ENCODE results near the gene ICAM1. TPM values are rescaled to one million over a fixed set of nuclear protein-coding genes. Genes with fewer than 3 reads are reported as not detected.

ICAM1 gene
- total and polyA plus RNA-seq, 4 donors: 88.4 to 391 (median 185) TPM

- Histone ChIP-seq H3K9ac (ENCODE audit: insufficient read depth in 1 of 2, low read length in 2 of 2) (no peak overlapping the region), H3K27me3 (ENCODE audit: control insufficient read depth in 3 of 3, insufficient read depth in 3 of 3, low read length in 2 of 3) (no peaks in the 10 kb centered on the region), H3K9me3 (ENCODE audit: control insufficient read depth in 4 of 4, insufficient read depth in 3 of 4, low read length in 3 of 4) (no peaks in the 10 kb centered on the region), H3K27ac (ENCODE audit: low read depth in 1 of 2, low read length in 1 of 2) (peak overlapping the region in 1 of 2 donors; percentile 18), H3K4me1 (ENCODE audit: control insufficient read depth in 5 of 5, insufficient read depth in 5 of 5, low read length in 5 of 5) (peaks cover 0 to 7% (median 3%) of the 10 kb centered on the region in 5 donors), H3K36me3 (ENCODE audit: control insufficient read depth in 4 of 4, insufficient read depth in 4 of 4, low read length in 4 of 4) (peaks cover 4 to 38% (median 20%) of the 10 kb centered on the region in 4 donors), H3K4me3 (no peak overlapping the region)
- TF ChIP-seq CTCF (IDR thresholded peaks at IDR 0.05; ENCODE audit: control extremely low read depth, extremely low read depth): no peak
- DNase-seq: no peak
- WGBS, 2 donors: 83 to 92% methylated on average over 9 of the region's 9 CpGs
- no peak for ATAC-seq (ENCODE audit: insufficient read depth, low FRiP score)
Measured at GRCh38 chr19:10256970-10257615, 13.8 kb upstream of the ICAM1 start.

- no peaks in the 10 kb centered on the region for H3K27me3 ChIP-seq (ENCODE audit: control insufficient read depth in 3 of 3, insufficient read depth in 3 of 3, low read length in 2 of 3)
- DNase-seq: no peak
- H3K4me3 ChIP-seq: no peak overlapping the region
- TF ChIP-seq CTCF (IDR thresholded peaks at IDR 0.05; ENCODE audit: control extremely low read depth, extremely low read depth): no peak
- ATAC-seq (ENCODE audit: insufficient read depth, low FRiP score): no peak
- WGBS, 2 donors: 96% methylated on average over 18 of the region's 18 CpGs
- no peaks in the 10 kb centered on the region for H3K9me3 ChIP-seq (ENCODE audit: control insufficient read depth in 4 of 4, insufficient read depth in 3 of 4, low read length in 3 of 4)
- H3K27ac ChIP-seq (ENCODE audit: low read depth in 1 of 2, low read length in 1 of 2): no peak overlapping the region
- H3K4me1 ChIP-seq (ENCODE audit: control insufficient read depth in 5 of 5, insufficient read depth in 5 of 5, low read length in 5 of 5): peaks cover 0 to 3% (median 0%) of the 10 kb centered on the region in 5 donors
- H3K9ac ChIP-seq (ENCODE audit: insufficient read depth in 1 of 2, low read length in 2 of 2): no peak overlapping the region
- H3K36me3 ChIP-seq (ENCODE audit: control insufficient read depth in 4 of 4, insufficient read depth in 4 of 4, low read length in 4 of 4): peaks cover 4 to 35% (median 20%) of the 10 kb centered on the region in 4 donors
Measured at GRCh38 chr19:10258080-10258710, 12.7 kb upstream of the ICAM1 start.

GRCh38 chr19:10259162-10259905 lies 11.6 kb upstream of the ICAM1 start:
- ATAC-seq (ENCODE audit: insufficient read depth, low FRiP score) (peak; percentile 46), DNase-seq (peak; percentile 88 to 93 (median 90))
- peaks cover 4 to 31% (median 17%) of the 10 kb centered on the region in 4 donors for H3K36me3 ChIP-seq (ENCODE audit: control insufficient read depth in 4 of 4, insufficient read depth in 4 of 4, low read length in 4 of 4)
- H3K27ac ChIP-seq (ENCODE audit: low read depth in 1 of 2, low read length in 1 of 2): peak overlapping the region in 1 of 2 donors; percentile 79
- WGBS, 2 donors: 55 to 64% methylated on average over 30 to 32 of the region's 32 CpGs
- TF ChIP-seq CTCF (IDR thresholded peaks at IDR 0.05; ENCODE audit: control extremely low read depth, extremely low read depth): peak; percentile 85
- no peak overlapping the region for H3K4me3 ChIP-seq
- H3K9ac ChIP-seq (ENCODE audit: insufficient read depth in 1 of 2, low read length in 2 of 2): no peak overlapping the region
- peaks cover 0 to 3% (median 0%) of the 10 kb centered on the region in 5 donors for H3K4me1 ChIP-seq (ENCODE audit: control insufficient read depth in 5 of 5, insufficient read depth in 5 of 5, low read length in 5 of 5)
- H3K9me3 ChIP-seq (ENCODE audit: control insufficient read depth in 4 of 4, insufficient read depth in 3 of 4, low read length in 3 of 4): no peaks in the 10 kb centered on the region
- no peaks in the 10 kb centered on the region for H3K27me3 ChIP-seq (ENCODE audit: control insufficient read depth in 3 of 3, insufficient read depth in 3 of 3, low read length in 2 of 3)
